ENCODE results near the gene DNAH3.

DNA sequence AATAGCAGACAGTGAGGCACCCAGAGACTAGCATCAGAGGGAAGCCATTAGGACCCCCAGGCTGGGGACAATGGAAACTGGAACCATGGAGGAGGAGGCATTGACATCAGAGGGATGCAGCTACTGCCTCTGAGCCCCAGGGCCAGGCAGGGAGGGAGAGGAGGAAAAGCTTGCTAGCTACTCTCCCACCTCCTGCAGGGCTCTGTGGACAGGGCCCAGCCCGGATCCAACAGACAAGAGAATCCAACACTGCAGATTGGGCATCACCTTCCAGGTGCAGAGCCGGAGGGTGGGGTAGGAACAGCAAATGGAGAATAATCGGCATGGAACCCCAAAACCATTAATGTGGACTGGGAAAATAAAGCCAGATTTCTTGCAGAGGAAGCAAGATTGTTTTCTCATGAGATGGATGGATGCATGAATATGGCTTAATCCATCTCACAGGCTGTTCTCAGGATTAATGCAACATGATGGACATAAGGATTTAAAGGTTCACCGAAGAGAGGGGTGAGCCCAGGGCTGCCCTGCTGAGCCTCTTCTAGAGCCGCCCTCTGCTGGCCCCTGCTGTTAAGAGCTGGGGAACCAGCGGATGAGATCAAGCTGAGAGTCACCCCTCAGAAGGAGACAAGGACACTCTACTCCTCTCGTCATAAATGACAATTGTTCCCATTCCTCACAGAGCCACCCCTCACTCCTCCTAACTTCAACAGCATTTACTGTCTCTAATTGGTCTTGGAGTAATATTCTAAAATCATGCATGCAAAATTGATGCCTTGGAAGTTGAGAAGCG is 48.8 kb downstream of the DNAH3 start:
- TF ChIP-seq POLR2A (IDR thresholded peaks at IDR 0.05): no peak
- TF ChIP-seq, protein P1, sequence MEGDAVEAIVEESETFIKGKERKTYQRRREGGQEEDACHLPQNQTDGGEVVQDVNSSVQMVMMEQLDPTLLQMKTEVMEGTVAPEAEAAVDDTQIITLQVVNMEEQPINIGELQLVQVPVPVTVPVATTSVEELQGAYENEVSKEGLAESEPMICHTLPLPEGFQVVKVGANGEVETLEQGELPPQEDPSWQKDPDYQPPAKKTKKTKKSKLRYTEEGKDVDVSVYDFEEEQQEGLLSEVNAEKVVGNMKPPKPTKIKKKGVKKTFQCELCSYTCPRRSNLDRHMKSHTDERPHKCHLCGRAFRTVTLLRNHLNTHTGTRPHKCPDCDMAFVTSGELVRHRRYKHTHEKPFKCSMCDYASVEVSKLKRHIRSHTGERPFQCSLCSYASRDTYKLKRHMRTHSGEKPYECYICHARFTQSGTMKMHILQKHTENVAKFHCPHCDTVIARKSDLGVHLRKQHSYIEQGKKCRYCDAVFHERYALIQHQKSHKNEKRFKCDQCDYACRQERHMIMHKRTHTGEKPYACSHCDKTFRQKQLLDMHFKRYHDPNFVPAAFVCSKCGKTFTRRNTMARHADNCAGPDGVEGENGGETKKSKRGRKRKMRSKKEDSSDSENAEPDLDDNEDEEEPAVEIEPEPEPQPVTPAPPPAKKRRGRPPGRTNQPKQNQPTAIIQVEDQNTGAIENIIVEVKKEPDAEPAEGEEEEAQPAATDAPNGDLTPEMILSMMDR (IDR thresholded peaks at IDR 0.05): peak in 3 of 4 donors; percentile 8 to 25 (median 23)
